Stimulated activated CD4-positive, alpha-beta T cell treated with anti-CD3 and anti-CD28 coated beads, Interleukin-12 subunit alpha, Interleukin-12 subunit beta, amount 100 ng/mL, for 48 hours (primary cell): ENCODE results near the gene ZNF76.
"Not testable (repeated sequence)": the region's sequence is repeated elsewhere in the genome, so short reads cannot be mapped to it uniquely, and the experiment has no call there.

Source experiments
- DNase-seq, 3 donors: peaks; one replicate each; pipeline ENCODE4 v3.0.0-alpha.2; 2020; ENCODE audit warnings: low read depth in 2 of 3, low spot score in 1 of 3

Gene ZNF76

GRCh38 chr6:35298625-35299140, 39.1 kb downstream of the ZNF76 start:
- no peak for DNase-seq

DNA sequence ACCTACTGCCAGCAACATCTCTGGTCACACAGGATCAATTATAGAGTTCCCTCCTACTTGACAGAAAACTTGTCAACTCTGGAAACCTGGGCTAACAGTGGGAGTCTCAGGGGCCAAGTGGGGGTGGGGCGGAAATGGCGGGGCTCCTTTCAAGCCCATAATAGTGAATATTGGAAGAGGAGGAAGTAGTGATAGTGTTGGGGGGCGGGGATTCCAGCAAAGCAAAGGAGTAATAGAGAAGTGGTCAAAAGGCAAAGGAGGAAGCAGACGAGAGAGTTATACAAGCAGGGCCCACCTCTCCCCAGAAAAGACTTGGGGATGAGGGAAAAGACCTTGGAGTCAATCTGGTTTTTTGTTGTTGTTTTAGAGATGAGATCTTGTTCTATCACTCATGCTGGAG, 40.1 kb downstream of the ZNF76 start:
- DNase-seq, result no peak

DNA sequence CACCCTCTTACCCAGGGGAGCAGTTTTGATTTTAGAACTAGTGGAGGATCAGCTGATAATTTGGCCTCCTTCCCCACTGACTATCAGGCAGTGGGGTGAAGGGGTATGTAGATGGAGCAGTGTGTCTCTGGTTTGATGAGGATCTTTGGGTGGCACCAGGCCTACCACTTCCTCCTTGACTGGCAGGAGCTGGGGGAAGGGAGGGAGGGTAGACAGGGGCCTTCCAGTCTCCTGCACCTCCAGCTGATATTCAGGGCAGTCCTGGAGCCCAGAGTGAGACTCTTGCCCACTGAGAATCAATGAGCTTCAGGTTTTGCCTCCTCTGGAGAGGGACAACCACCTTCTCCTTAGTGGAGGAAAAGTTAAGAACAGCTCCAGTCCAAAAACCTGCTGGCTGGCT, 41.3 kb downstream of the ZNF76 start:
- DNase-seq, result no peak

GRCh38 chr6:35302604-35303241, 43.2 kb downstream of the ZNF76 start:
- peak; percentile 79 to 92 (median 84) for DNase-seq

- no peak for DNase-seq
Measured at GRCh38 chr6:35304299-35304698, 44.8 kb downstream of the ZNF76 start.

- no peak for DNase-seq
Measured at GRCh38 chr6:35305117-35305516, 45.6 kb downstream of the ZNF76 start.

DNA sequence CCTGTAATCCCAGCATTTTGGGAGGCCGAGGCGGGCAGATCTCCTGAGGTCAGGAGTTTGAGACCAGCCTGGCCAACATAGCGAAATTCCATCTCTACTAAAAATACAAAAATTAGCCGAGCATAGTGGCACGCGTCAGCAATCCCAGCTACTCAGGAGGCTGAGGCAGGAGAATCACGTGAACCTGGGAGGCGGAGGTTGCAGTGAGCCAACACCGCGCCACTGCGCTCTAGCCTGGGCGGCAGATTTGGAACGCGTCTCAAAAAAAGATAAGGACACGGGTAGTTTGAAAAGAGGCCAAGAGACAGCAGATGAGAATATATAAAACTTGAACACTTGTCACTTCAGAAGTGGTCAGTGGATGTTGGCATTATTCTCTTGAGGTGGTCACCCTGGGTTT, 47.6 kb downstream of the ZNF76 start:
- DNase-seq, result not testable (repeated sequence)

- not testable (repeated sequence) for DNase-seq
Measured at GRCh38 chr6:35308543-35308942, 49.0 kb downstream of the ZNF76 start.

- no peak for DNase-seq
Measured at GRCh38 chr6:35309611-35310264, 50.2 kb downstream of the ZNF76 start.

DNA sequence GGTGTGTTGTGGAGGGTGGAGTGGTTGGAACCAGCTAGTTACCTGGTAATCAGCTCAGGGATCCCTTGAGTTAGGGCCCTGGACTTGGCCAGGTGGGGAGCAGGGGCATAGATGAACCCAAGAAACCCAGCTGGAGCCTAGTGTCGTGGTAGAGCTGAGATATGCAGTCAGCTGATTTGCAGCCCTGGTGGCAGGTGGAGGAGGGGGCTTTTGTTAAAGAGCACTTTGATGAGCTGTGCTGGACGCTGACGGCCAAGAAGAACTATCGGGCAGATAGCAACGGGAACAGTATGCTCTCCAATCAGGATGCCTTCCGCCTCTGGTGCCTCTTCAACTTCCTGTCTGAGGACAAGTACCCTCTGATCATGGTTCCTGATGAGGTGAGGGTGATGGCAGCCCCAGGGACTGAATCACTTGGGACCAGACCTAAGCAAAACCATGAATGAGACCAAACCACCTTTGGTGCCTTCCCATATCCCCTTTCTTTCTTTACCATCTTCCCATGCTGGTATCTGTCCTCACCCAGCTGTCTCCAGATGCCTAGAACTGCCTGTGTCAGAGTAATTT, 50.8 kb downstream of the ZNF76 start:
- peak in 1 of 3 donors; percentile 30 for DNase-seq

GRCh38 chr6:35311390-35312075, 52.0 kb downstream of the ZNF76 start:
- DNase-seq, result peak in 1 of 3 donors; percentile 27

DNA sequence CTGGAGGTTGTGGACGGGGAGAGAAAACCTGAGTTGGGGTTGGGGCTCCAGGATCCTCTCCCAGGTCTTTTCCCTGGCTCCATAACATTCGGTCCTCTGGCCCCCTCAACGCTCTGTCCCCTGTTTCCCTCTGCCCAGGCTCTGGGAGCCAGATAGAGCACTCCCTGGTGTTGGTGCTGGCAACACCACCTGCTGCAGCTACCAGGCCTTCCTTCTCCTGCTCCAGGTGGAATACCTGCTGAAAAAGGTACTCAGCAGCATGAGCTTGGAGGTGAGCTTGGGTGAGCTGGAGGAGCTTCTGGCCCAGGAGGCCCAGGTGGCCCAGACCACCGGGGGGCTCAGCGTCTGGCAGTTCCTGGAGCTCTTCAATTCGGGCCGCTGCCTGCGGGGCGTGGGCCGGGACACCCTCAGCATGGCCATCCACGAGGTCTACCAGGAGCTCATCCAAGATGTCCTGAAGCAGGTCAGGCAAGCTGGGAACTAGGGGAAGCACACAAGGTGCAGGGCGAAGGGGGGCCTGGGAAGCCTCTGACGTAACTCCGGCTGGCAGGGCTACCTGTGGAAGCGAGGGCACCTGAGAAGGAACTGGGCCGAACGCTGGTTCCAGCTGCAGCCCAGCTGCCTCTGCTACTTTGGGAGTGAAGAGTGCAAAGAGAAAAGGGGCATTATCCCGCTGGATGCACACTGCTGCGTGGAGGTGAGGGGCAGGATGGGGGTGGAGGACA, 52.7 kb downstream of the ZNF76 start:
- DNase-seq, result no peak

GRCh38 chr6:35312807-35313206, 53.3 kb downstream of the ZNF76 start:
- no peak for DNase-seq

GRCh38 chr6:35317483-35318195, 58.1 kb downstream of the ZNF76 start:
- DNase-seq, result no peak

DNA sequence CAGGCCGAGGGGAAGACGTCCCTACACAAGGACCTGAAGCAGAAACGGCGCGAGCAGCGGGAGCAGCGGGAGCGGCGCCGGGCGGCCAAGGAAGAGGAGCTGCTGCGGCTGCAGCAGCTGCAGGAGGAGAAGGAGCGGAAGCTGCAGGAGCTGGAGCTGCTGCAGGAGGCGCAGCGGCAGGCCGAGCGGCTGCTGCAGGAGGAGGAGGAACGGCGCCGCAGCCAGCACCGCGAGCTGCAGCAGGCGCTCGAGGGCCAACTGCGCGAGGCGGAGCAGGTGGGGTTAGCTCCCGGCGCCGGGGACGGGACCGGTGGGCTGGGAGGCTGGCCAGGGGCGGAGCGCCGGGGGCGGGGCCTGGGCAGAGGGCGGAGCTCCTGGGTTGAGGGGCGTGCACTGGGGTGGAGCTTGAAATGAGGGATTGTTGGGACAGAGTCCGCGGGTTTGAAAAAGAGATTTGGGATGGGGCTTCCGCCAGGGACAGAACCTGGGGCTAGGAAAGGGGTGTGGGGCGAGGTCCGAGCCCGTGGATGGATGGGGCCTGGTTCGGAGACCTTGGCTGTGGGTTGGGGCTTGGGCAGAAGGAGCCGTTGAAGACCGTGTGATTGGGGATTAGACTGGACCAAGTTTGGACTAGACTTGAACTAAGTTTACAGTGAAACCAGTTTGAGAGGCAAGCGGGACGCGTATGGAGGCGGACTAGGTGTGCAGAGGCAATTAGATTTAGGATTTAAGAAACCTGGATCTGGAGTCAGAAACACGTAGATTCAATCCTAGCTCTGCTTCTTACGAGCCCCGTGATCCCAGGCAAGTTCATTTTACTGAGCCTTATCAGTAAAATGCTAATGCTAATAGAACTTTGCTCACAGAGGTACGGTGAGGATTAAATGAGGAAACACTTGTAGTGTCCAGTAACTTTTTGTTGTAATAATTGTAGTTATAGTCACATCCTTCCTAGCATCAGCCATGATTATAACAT, 58.9 kb downstream of the ZNF76 start:
- no peak for DNase-seq

- no peak for DNase-seq
Measured at GRCh38 chr6:35319346-35320030, 60.0 kb downstream of the ZNF76 start.

GRCh38 chr6:35320031-35320410, 60.5 kb downstream of the ZNF76 start:
- no peak for DNase-seq

DNA sequence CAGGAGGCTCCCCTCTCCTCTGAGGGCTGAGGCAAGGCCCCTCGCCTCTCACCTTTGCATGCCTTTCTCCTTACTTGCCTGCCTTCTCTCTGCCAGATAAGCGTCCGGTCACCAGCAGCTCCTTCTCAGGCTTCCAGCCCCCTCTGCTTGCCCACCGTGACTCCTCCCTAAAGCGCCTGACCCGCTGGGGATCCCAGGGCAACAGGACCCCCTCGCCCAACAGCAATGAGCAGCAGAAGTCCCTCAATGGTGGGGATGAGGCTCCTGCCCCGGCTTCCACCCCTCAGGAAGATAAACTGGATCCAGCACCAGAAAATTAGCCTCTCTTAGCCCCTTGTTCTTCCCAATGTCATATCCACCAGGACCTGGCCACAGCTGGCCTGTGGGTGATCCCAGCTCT, 61.6 kb downstream of the ZNF76 start:
- no peak for DNase-seq
